ENCODE data around the gene MARK4. TPM values are rescaled to one million over a fixed set of nuclear protein-coding genes. Genes with fewer than 3 reads are reported as not detected.

Gene MARK4
- total RNA-seq, 1 experiment from 2014 or later: 37.7 TPM

DNA sequence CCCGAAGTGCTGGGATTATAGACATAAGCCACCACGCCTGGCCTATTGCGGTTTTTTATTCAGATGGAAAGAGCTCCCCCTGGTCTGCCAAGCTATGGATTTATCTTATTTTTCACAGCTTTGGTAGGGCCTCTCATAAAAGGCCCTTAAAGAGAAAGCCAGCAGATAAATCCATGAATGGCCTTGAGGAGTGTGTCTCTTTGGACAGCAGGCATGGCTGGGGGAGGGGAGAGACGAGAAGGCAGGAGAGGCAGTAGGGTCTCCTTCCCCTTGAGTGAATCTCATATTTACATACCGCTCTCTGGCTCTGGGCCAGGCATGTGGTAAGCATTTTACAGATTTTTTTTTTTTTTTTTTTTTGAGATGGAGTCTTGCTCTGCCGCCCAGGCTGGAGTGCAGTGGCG, 25.2 kb downstream of the MARK4 start (continued):
- TF ChIP-seq TCF7L2 (IDR thresholded peaks at IDR 0.05; ENCODE audit: borderline replicate concordance, extremely low read depth, insufficient read depth, insufficient read length): no peak

DNA sequence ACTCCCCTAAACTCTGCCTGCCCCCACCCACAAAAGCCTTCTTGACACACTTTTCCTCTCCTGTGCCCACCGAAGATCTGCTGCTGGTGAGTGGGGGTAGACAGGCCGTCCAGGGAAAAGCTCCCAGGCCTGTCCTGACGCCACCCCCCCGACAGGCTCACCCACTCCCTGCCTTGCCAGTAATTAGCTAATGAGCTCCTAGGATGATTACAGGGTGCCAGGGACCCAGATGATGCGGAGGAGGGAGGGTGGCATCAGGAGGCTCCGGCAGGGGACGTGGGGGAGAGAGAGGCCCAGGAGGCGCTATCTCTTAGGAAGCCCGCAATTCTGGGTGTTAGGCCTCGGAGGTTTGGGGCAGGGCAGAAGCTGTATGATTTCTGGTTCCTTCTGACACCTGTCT, 27.0 kb downstream of the MARK4 start:
- ChIA-PET CTCF (no interaction called here), RAD21 (ENCODE audit: low non-redundant PET in 1 of 2, low total read pairs in 2 of 2, uncharacterized antibody in 2 of 2, unreplicated experiment in 2 of 2) (no interaction called here), POLR2A (no interaction called here)
- no peaks in the 10 kb centered on the region for H3K9me2 ChIP-seq (ENCODE audit: insufficient read depth)
- no peaks in the 10 kb centered on the region for H3K4me1 ChIP-seq (ENCODE audit: control insufficient read depth in 1 of 2, insufficient read depth in 2 of 2, low read length in 2 of 2)
- ATAC-seq (no peak), DNase-seq (ENCODE audit: low read depth, low spot score) (no peak)
- no peaks in the 10 kb centered on the region for H3K9me3 ChIP-seq (ENCODE audit: control insufficient read depth in 1 of 2, insufficient read depth in 1 of 2, low read depth in 1 of 2, low read length in 2 of 2)
- H3K27me3 ChIP-seq (ENCODE audit: insufficient read depth, low read length): no peaks in the 10 kb centered on the region
- no peak overlapping the region for H3K4me2 ChIP-seq (ENCODE audit: low read length)
- no peak overlapping the region for H3K4me3 ChIP-seq (replicated peaks in 1 of 2; ENCODE audit: low read depth in 1 of 2, low read length in 2 of 2)
- H4K20me1 ChIP-seq (ENCODE audit: insufficient read depth): no peaks in the 10 kb centered on the region
- no peak overlapping the region for H2AFZ ChIP-seq (ENCODE audit: low read depth, low read length, poor library complexity, severe bottlenecking)
- BruUV-seq (replicated peaks): no TSS peak
- no peak overlapping the region for H3K27ac ChIP-seq (ENCODE audit: low read depth, low read length)
- no peaks in the 10 kb centered on the region for H3K79me2 ChIP-seq (ENCODE audit: insufficient read depth, low read length)
- TF ChIP-seq, protein P1, sequence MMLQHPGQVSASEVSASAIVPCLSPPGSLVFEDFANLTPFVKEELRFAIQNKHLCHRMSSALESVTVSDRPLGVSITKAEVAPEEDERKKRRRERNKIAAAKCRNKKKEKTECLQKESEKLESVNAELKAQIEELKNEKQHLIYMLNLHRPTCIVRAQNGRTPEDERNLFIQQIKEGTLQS (IDR thresholded peaks at IDR 0.05): no peak
- no peak for TF ChIP-seq ZNF274 (IDR thresholded peaks at IDR 0.05; ENCODE audit: low read depth, low read length)
- no peak for TF ChIP-seq RAD21 (IDR thresholded peaks at IDR 0.05; ENCODE audit: low read depth)
- no peak for TF ChIP-seq CBX3 (IDR thresholded peaks at IDR 0.05; ENCODE audit: low read depth)
- no peak for TF ChIP-seq YY1 (IDR thresholded peaks at IDR 0.05; ENCODE audit: extremely low read depth, insufficient replicate concordance, low read depth, low read length)
- no peak for TF ChIP-seq EZH2phosphoT487 (IDR thresholded peaks at IDR 0.05; ENCODE audit: borderline replicate concordance)
- no peak for TF ChIP-seq ZFX (IDR thresholded peaks at IDR 0.05)
- no peak for TF ChIP-seq SRF (IDR thresholded peaks at IDR 0.05; ENCODE audit: low read depth)
- TF ChIP-seq POLR2AphosphoS5 (IDR thresholded peaks at IDR 0.05; ENCODE audit: low read depth, low read length): no peak
- TF ChIP-seq, protein P2, sequence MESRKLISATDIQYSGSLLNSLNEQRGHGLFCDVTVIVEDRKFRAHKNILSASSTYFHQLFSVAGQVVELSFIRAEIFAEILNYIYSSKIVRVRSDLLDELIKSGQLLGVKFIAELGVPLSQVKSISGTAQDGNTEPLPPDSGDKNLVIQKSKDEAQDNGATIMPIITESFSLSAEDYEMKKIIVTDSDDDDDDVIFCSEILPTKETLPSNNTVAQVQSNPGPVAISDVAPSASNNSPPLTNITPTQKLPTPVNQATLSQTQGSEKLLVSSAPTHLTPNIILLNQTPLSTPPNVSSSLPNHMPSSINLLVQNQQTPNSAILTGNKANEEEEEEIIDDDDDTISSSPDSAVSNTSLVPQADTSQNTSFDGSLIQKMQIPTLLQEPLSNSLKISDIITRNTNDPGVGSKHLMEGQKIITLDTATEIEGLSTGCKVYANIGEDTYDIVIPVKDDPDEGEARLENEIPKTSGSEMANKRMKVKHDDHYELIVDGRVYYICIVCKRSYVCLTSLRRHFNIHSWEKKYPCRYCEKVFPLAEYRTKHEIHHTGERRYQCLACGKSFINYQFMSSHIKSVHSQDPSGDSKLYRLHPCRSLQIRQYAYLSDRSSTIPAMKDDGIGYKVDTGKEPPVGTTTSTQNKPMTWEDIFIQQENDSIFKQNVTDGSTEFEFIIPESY (IDR thresholded peaks at IDR 0.05; ENCODE audit: extremely low read depth, insufficient replicate concordance, low read length): no peak
- TF ChIP-seq JUND (IDR thresholded peaks at IDR 0.05): no peak
- no peak for TF ChIP-seq CEBPB (IDR thresholded peaks at IDR 0.05; ENCODE audit: low read depth)
- no peak for TF ChIP-seq EZH2 (IDR thresholded peaks at IDR 0.05)
- no peak for TF ChIP-seq EGR1 (IDR thresholded peaks at IDR 0.05; ENCODE audit: low read depth)
- TF ChIP-seq, protein P3, sequence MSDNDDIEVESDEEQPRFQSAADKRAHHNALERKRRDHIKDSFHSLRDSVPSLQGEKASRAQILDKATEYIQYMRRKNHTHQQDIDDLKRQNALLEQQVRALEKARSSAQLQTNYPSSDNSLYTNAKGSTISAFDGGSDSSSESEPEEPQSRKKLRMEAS (IDR thresholded peaks at IDR 0.05): no peak
- no peak for TF ChIP-seq FOSL1 (IDR thresholded peaks at IDR 0.05; ENCODE audit: low read depth)
- TF ChIP-seq, protein P4, sequence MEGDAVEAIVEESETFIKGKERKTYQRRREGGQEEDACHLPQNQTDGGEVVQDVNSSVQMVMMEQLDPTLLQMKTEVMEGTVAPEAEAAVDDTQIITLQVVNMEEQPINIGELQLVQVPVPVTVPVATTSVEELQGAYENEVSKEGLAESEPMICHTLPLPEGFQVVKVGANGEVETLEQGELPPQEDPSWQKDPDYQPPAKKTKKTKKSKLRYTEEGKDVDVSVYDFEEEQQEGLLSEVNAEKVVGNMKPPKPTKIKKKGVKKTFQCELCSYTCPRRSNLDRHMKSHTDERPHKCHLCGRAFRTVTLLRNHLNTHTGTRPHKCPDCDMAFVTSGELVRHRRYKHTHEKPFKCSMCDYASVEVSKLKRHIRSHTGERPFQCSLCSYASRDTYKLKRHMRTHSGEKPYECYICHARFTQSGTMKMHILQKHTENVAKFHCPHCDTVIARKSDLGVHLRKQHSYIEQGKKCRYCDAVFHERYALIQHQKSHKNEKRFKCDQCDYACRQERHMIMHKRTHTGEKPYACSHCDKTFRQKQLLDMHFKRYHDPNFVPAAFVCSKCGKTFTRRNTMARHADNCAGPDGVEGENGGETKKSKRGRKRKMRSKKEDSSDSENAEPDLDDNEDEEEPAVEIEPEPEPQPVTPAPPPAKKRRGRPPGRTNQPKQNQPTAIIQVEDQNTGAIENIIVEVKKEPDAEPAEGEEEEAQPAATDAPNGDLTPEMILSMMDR (IDR thresholded peaks at IDR 0.05 in 2 of 3, conservative IDR thresholded peaks at IDR 0.05 in 1 of 3; ENCODE audit: borderline replicate concordance in 1 of 3, insufficient read depth in 1 of 3, low read depth in 2 of 3, low read length in 2 of 3): no peak
- peaks cover 0 to 3% of the 10 kb centered on the region in 2 experiments; a peak in 2 of 4 replicates for H3K36me3 ChIP-seq (ENCODE audit: control insufficient read depth in 1 of 2, insufficient read depth in 2 of 2, low read length in 2 of 2)
- H3K9ac ChIP-seq (ENCODE audit: low read length): no peak overlapping the region
- intact Hi-C loops (cut with micrococcal nuclease): no loop called here
